Bronchial epithelial cell (primary cell): ENCODE data around the gene PIK3AP1. TPM values are rescaled to one million over a fixed set of nuclear protein-coding genes. Genes with fewer than 3 reads are reported as not detected.
"Not testable (repeated sequence)": the region's sequence is repeated elsewhere in the genome, so short reads cannot be mapped to it uniquely, and the experiment has no call there.

Experiments used
- DNase-seq: peaks from one replicate; pipeline ENCODE4 v3.0.0-alpha.2; 2010; ENCODE audit warnings: low read depth
- FAIRE-seq: peaks from 2 replicates; lab custom pipeline; 2011; peaks lifted over from hg19 to GRCh38; lab: Jason Lieb, UNC
- H3K27me3 ChIP-seq: 2 replicates; pipeline ENCODE4 v1.5.1; 2011; ENCODE audit warnings: low read length; ENCODE audit not compliant: control insufficient read depth, insufficient read depth
- H3K36me3 ChIP-seq: 2 replicates; pipeline ENCODE4 v1.5.1; 2011; ENCODE audit warnings: low read length; ENCODE audit not compliant: control insufficient read depth, insufficient read depth
- H3K4me3 ChIP-seq: 2 replicates; pipeline ENCODE4 v1.5.1; 2011; ENCODE audit warnings: mild to moderate bottlenecking, low read depth, low read length, control low read depth
- CTCF ChIP-seq: IDR thresholded peaks from 2 replicates; pipeline ENCODE4 v1.5.1; 2011; ENCODE audit warnings: mild to moderate bottlenecking, moderate library complexity, low read length, control low read depth, inconsistent platforms; ENCODE audit not compliant: insufficient read depth, severe bottlenecking
- total RNA-seq: library from RNA; depleted of rRNA; stranded (reverse); fragments of >200 nt; gene quantifications from 2 replicates; pipeline ENCODE4 v1.2.1, GENCODE V29; 2014

Gene PIK3AP1
- total RNA-seq, 1 donor from 2014 or later, result 2.1 TPM

- FAIRE-seq (peak; percentile 89), DNase-seq (no peak)
- Histone ChIP-seq H3K4me3 (no peak overlapping the region), H3K27me3 (peaks cover 2% of the 10 kb centered on the region), H3K36me3 (no peaks in the 10 kb centered on the region)
- TF ChIP-seq CTCF, result no peak
These were observed 35.0 kb downstream of the PIK3AP1 start for GRCh38 chr10:96685306-96685705.

GRCh38 chr10:96684826-96685225 is 35.5 kb downstream of the PIK3AP1 start:
- FAIRE-seq (no peak), DNase-seq (no peak)
- no peak overlapping the region for H3K4me3 ChIP-seq
- TF ChIP-seq CTCF, result no peak
- H3K27me3 ChIP-seq, result peaks cover 2% of the 10 kb centered on the region
- no peaks in the 10 kb centered on the region for H3K36me3 ChIP-seq

- FAIRE-seq (no peak), DNase-seq (no peak)
- H3K27me3 ChIP-seq, result peaks cover 2% of the 10 kb centered on the region
- no peaks in the 10 kb centered on the region for H3K36me3 ChIP-seq
- H3K4me3 ChIP-seq, result no peak overlapping the region
- no peak for TF ChIP-seq CTCF
These were observed 36.6 kb downstream of the PIK3AP1 start for GRCh38 chr10:96683710-96684109.

GRCh38 chr10:96683065-96683464 is 37.2 kb downstream of the PIK3AP1 start:
- H3K4me3 ChIP-seq, result no peak overlapping the region
- FAIRE-seq (no peak), DNase-seq (no peak)
- H3K36me3 ChIP-seq, result no peaks in the 10 kb centered on the region
- H3K27me3 ChIP-seq, result peaks cover 2% of the 10 kb centered on the region
- TF ChIP-seq CTCF, result no peak

GRCh38 chr10:96681524-96681923 is 38.8 kb downstream of the PIK3AP1 start:
- peaks cover 2% of the 10 kb centered on the region for H3K27me3 ChIP-seq
- FAIRE-seq (no peak), DNase-seq (no peak)
- H3K36me3 ChIP-seq, result no peaks in the 10 kb centered on the region
- TF ChIP-seq CTCF, result no peak
- no peak overlapping the region for H3K4me3 ChIP-seq

GRCh38 chr10:96680463-96680862 is 39.9 kb downstream of the PIK3AP1 start:
- not testable (repeated sequence) for H3K4me3 ChIP-seq, H3K27me3 ChIP-seq, H3K36me3 ChIP-seq, DNase-seq, FAIRE-seq
